ENCODE results near the gene RAP1A.
"Not testable (repeated sequence)": the region's sequence is repeated elsewhere in the genome, so short reads cannot be mapped to it uniquely, and the experiment has no call there.

Gene RAP1A

GRCh38 chr1:111628153-111628552, 8.6 kb downstream of the RAP1A start:
- DNase-seq (ENCODE audit: low read depth in 3 of 3, low spot score in 1 of 3), result no peak

- DNase-seq (ENCODE audit: low read depth in 3 of 3, low spot score in 1 of 3), result no peak
Measured at GRCh38 chr1:111629190-111629954, 9.8 kb downstream of the RAP1A start.

- DNase-seq (ENCODE audit: low read depth in 3 of 3, low spot score in 1 of 3), result no peak
Measured at GRCh38 chr1:111630567-111630966, 11.0 kb downstream of the RAP1A start.

GRCh38 chr1:111631502-111631901, 11.9 kb downstream of the RAP1A start:
- no peak for DNase-seq (ENCODE audit: low read depth in 3 of 3, low spot score in 1 of 3)

GRCh38 chr1:111632771-111633170, 13.2 kb downstream of the RAP1A start:
- not testable (repeated sequence) for DNase-seq (ENCODE audit: low read depth in 3 of 3, low spot score in 1 of 3)

- DNase-seq (ENCODE audit: low read depth in 3 of 3, low spot score in 1 of 3), result no peak
Measured at GRCh38 chr1:111633736-111634247, 14.2 kb downstream of the RAP1A start.

GRCh38 chr1:111635324-111636009, 15.9 kb downstream of the RAP1A start:
- DNase-seq (ENCODE audit: low read depth in 3 of 3, low spot score in 1 of 3), result no peak

- no peak for DNase-seq (ENCODE audit: low read depth in 3 of 3, low spot score in 1 of 3)
Measured at GRCh38 chr1:111638320-111638719, 18.7 kb downstream of the RAP1A start.

- DNase-seq (ENCODE audit: low read depth in 3 of 3, low spot score in 1 of 3), result no peak
Measured at GRCh38 chr1:111639602-111640198, 20.1 kb downstream of the RAP1A start.

- DNase-seq (ENCODE audit: low read depth in 3 of 3, low spot score in 1 of 3), result no peak
Measured at GRCh38 chr1:111643097-111643496, 23.5 kb downstream of the RAP1A start.

- DNase-seq (ENCODE audit: low read depth in 3 of 3, low spot score in 1 of 3), result no peak
Measured at GRCh38 chr1:111643696-111644095, 24.1 kb downstream of the RAP1A start.

- no peak for DNase-seq (ENCODE audit: low read depth in 3 of 3, low spot score in 1 of 3)
Measured at GRCh38 chr1:111644506-111644905, 24.9 kb downstream of the RAP1A start.

GRCh38 chr1:111647736-111648135, 28.1 kb downstream of the RAP1A start:
- no peak for DNase-seq (ENCODE audit: low read depth in 3 of 3, low spot score in 1 of 3)

GRCh38 chr1:111648806-111649205, 29.2 kb downstream of the RAP1A start:
- DNase-seq (ENCODE audit: low read depth in 3 of 3, low spot score in 1 of 3), result no peak

- DNase-seq (ENCODE audit: low read depth in 3 of 3, low spot score in 1 of 3), result no peak
Measured at GRCh38 chr1:111649227-111649626, 29.6 kb downstream of the RAP1A start.

GRCh38 chr1:111649648-111650047, 30.1 kb downstream of the RAP1A start:
- DNase-seq (ENCODE audit: low read depth in 3 of 3, low spot score in 1 of 3), result no peak

GRCh38 chr1:111653709-111654108, 34.1 kb downstream of the RAP1A start:
- DNase-seq (ENCODE audit: low read depth in 3 of 3, low spot score in 1 of 3), result no peak

- DNase-seq (ENCODE audit: low read depth in 3 of 3, low spot score in 1 of 3), result no peak
Measured at GRCh38 chr1:111654839-111655238, 35.2 kb downstream of the RAP1A start.

GRCh38 chr1:111656086-111657017, 36.8 kb downstream of the RAP1A start:
- no peak for DNase-seq (ENCODE audit: low read depth in 3 of 3, low spot score in 1 of 3)

GRCh38 chr1:111658622-111659021, 39.0 kb downstream of the RAP1A start:
- no peak for DNase-seq (ENCODE audit: low read depth in 3 of 3, low spot score in 1 of 3)

Measured in stimulated activated CD4-positive, alpha-beta T cell treated with anti-CD3 and anti-CD28 coated beads, TNF-alpha, amount 100 ng/mL, for 1 hour (primary cell).